HepG2 (cell line): ENCODE results near the gene PRKN. TPM values are rescaled to one million over a fixed set of nuclear protein-coding genes. Genes with fewer than 3 reads are reported as not detected.

Experiments used
- CERS6 ChIP-seq: sonication (generic); formaldehyde crosslinking; IDR thresholded peaks from 2 replicates; pipeline ENCODE4 v1.5.0; 2020; ENCODE audit warnings: missing genetic modification reagents
- CHD4 ChIP-seq: fragments of 200-600 bp; sonication (generic); IDR thresholded peaks from 2 replicates; pipeline ENCODE4 v1.7.0; 2017; ENCODE audit warnings: mild to moderate bottlenecking, low read length, borderline replicate concordance
- FOXM1 ChIP-seq: sonication (generic); formaldehyde crosslinking; IDR thresholded peaks from 2 replicates; pipeline ENCODE4 v1.5.0; 2020; ENCODE audit warnings: missing genetic modification reagents
- FOXO1 ChIP-seq: sonication (generic); formaldehyde crosslinking; IDR thresholded peaks from 2 replicates; pipeline ENCODE4 v1.4.0; 2020; ENCODE audit warnings: missing genetic modification reagents
- GABPA ChIP-seq, 2 experiments: IDR thresholded peaks; 2 replicates each; pipeline ENCODE4 v1.6.1; 2011 to 2016; ENCODE audit warnings: low read depth in 2 of 2, low read length in 1 of 2, missing biosample characterization in 1 of 2, missing genetic modification characterization in 1 of 2
- GABPB1 ChIP-seq: IDR thresholded peaks from 2 replicates; pipeline ENCODE4 v1.6.1; 2016; ENCODE audit warnings: mild to moderate bottlenecking, missing genetic modification reagents, moderate library complexity, missing compliant biosample characterization
- GLI4 ChIP-seq: sonication (generic); formaldehyde crosslinking; IDR thresholded peaks from 2 replicates; pipeline ENCODE4 v1.5.1; 2020; ENCODE audit warnings: missing genetic modification reagents, mild to moderate bottlenecking, moderate library complexity, borderline replicate concordance
- HNRNPLL ChIP-seq: fragments of 200-400 bp; formaldehyde crosslinking; IDR thresholded peaks from 2 replicates; pipeline ENCODE4 v1.6.1; 2017; ENCODE audit warnings: mild to moderate bottlenecking, low read depth, low read length; ENCODE audit not compliant: poor library complexity, severe bottlenecking
- IRX3 ChIP-seq: sonication (generic); formaldehyde crosslinking; IDR thresholded peaks from 2 replicates; pipeline ENCODE4 v1.8.1; 2023; ENCODE audit warnings: mild to moderate bottlenecking, low read depth, missing genetic modification reagents, borderline replicate concordance
- JDP2 ChIP-seq: sonication (generic); formaldehyde crosslinking; IDR thresholded peaks from 2 replicates; pipeline ENCODE4 v1.8.1; 2022; ENCODE audit warnings: missing genetic modification reagents, borderline replicate concordance
- SP140L ChIP-seq: sonication (generic); formaldehyde crosslinking; IDR thresholded peaks from 2 replicates; pipeline ENCODE4 v1.4.0; 2020; ENCODE audit warnings: missing genetic modification reagents, borderline replicate concordance
- SRF ChIP-seq: IDR thresholded peaks from 2 replicates; pipeline ENCODE4 v1.6.1; 2011; ENCODE audit warnings: mild to moderate bottlenecking, low read depth, low read length, moderate library complexity
- TSC22D2 ChIP-seq: sonication (generic); formaldehyde crosslinking; IDR thresholded peaks from 2 replicates; pipeline ENCODE4 v1.5.1; 2020; ENCODE audit warnings: missing genetic modification reagents, mild to moderate bottlenecking, borderline replicate concordance
- YY1 ChIP-seq: IDR thresholded peaks from 2 replicates; pipeline ENCODE4 v1.6.1; 2011; ENCODE audit warnings: low read length, low read depth, moderate library complexity, mild to moderate bottlenecking; ENCODE audit not compliant: insufficient read depth, insufficient replicate concordance
- ZNF605 ChIP-seq: sonication (generic); formaldehyde crosslinking; IDR thresholded peaks from 2 replicates; pipeline ENCODE4 v1.8.0; 2022; ENCODE audit warnings: mild to moderate bottlenecking, missing genetic modification reagents
- polyA plus RNA-seq, 8 experiments: library from polyadenylated mRNA; depleted of rRNA in 3 of 8; stranded (reverse) in 7 of 8; unstranded in 1 of 8; fragments of >200 nt; fragmentation: Illumina TruSeq in 4 of 8; extraction: Trizol in 4 of 8; gene quantifications; 2 replicates each; pipeline versions ENCODE4 v1.2.1 to v1.2.3, GENCODE V29; 2011 to 2016; ENCODE audit warnings: low read depth in 4 of 8, missing spikeins in 1 of 8, mixed read lengths in 1 of 8; ENCODE audit not compliant: insufficient read depth in 1 of 8
- total RNA-seq, 5 experiments: library from RNA; depleted of rRNA; stranded (reverse); fragments of >200 nt; fragmentation: Illumina TruSeq; extraction: Trizol; gene quantifications; 2 replicates each; pipeline ENCODE4 v1.2.3, GENCODE V29; 2016; ENCODE audit warnings: low read depth in 1 of 5
- TF ChIP-seq, protein P1 (sequence below): sonication (generic); formaldehyde crosslinking; IDR thresholded peaks from 2 replicates; pipeline ENCODE4 v1.5.0; 2020; ENCODE audit warnings: mild to moderate bottlenecking, missing genetic modification reagents
- TF ChIP-seq, protein P2 (sequence below): IDR thresholded peaks from 2 replicates; pipeline ENCODE4 v1.6.1; 2016; ENCODE audit warnings: low read depth, borderline replicate concordance
- TF ChIP-seq, protein P3 (sequence below): sonication (generic); formaldehyde crosslinking; IDR thresholded peaks from 2 replicates; pipeline ENCODE4 v1.4.0; 2020; ENCODE audit warnings: low read depth, missing genetic modification reagents

Gene PRKN
- total and polyA plus RNA-seq, 2 of the 13 experiments (the other 11 are each of a cell fraction or from before 2014, with no cell fraction given): 0.31 to 0.44 TPM

GRCh38 chr6:162727322-162728182 lies at the start of gene PRKN, which contains the start of gene PACRG (continued):
- TF ChIP-seq, protein P1, sequence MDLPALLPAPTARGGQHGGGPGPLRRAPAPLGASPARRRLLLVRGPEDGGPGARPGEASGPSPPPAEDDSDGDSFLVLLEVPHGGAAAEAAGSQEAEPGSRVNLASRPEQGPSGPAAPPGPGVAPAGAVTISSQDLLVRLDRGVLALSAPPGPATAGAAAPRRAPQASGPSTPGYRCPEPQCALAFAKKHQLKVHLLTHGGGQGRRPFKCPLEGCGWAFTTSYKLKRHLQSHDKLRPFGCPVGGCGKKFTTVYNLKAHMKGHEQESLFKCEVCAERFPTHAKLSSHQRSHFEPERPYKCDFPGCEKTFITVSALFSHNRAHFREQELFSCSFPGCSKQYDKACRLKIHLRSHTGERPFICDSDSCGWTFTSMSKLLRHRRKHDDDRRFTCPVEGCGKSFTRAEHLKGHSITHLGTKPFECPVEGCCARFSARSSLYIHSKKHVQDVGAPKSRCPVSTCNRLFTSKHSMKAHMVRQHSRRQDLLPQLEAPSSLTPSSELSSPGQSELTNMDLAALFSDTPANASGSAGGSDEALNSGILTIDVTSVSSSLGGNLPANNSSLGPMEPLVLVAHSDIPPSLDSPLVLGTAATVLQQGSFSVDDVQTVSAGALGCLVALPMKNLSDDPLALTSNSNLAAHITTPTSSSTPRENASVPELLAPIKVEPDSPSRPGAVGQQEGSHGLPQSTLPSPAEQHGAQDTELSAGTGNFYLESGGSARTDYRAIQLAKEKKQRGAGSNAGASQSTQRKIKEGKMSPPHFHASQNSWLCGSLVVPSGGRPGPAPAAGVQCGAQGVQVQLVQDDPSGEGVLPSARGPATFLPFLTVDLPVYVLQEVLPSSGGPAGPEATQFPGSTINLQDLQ (CRISPR knock-in tag): no peak; the same call in 1 of the 2 replicates
- TF ChIP-seq SRF (no peak), TSC22D2 (no peak), GABPA (IDR thresholded peaks at IDR 0.05; ENCODE audit: low read depth, low read length) (peak; percentile 40; the same call in 1 of the 2 replicates), GABPA (CRISPR knock-in tag; IDR thresholded peaks at IDR 0.05; ENCODE audit: low read depth) (peak; percentile 89), JDP2 (CRISPR knock-in tag) (no peak), IRX3 (no peak), CERS6 (CRISPR knock-in tag) (0 out of 2 replicates have a peak, but pooled peaks have one; percentile 56), FOXO1 (no peak; the same call in none of the 2 replicates), SP140L (CRISPR knock-in tag) (no peak), YY1 (peak; percentile 76), ZNF605 (CRISPR knock-in tag) (peak; percentile 82), FOXM1 (no peak), CHD4 (no peak), HNRNPLL (peak; percentile 76), GABPB1 (CRISPR knock-in tag) (peak; percentile 95), GLI4 (no peak; the same call in 1 of the 2 replicates)
- TF ChIP-seq, protein P2, sequence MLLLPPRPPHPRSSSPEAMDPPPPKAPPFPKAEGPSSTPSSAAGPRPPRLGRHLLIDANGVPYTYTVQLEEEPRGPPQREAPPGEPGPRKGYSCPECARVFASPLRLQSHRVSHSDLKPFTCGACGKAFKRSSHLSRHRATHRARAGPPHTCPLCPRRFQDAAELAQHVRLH: peak; percentile 77; the same call in 1 of the 2 replicates
- TF ChIP-seq, protein P3, sequence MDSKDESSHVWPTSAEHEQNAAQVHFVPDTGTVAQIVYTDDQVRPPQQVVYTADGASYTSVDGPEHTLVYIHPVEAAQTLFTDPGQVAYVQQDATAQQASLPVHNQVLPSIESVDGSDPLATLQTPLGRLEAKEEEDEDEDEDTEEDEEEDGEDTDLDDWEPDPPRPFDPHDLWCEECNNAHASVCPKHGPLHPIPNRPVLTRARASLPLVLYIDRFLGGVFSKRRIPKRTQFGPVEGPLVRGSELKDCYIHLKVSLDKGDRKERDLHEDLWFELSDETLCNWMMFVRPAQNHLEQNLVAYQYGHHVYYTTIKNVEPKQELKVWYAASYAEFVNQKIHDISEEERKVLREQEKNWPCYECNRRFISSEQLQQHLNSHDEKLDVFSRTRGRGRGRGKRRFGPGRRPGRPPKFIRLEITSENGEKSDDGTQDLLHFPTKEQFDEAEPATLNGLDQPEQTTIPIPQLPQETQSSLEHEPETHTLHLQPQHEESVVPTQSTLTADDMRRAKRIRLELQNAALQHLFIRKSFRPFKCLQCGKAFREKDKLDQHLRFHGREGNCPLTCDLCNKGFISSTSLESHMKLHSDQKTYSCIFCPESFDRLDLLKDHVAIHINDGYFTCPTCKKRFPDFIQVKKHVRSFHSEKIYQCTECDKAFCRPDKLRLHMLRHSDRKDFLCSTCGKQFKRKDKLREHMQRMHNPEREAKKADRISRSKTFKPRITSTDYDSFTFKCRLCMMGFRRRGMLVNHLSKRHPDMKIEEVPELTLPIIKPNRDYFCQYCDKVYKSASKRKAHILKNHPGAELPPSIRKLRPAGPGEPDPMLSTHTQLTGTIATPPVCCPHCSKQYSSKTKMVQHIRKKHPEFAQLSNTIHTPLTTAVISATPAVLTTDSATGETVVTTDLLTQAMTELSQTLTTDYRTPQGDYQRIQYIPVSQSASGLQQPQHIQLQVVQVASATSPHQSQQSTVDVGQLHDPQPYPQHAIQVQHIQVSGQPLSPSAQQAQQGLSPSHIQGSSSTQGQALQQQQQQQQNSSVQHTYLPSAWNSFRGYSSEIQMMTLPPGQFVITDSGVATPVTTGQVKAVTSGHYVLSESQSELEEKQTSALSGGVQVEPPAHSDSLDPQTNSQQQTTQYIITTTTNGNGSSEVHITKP (CRISPR knock-in tag): no peak
